AML-193 (cell line): ENCODE data around the gene NUP43.
A peak's percentile ranks its signal among the peaks of the same experiment; 100 is the strongest.
"Not testable (repeated sequence)": the region's sequence is repeated elsewhere in the genome, so short reads cannot be mapped to it uniquely, and the experiment has no call there.

Source experiments
- DNase-seq, 2 experiments: peaks; one replicate each; lab custom pipeline; 2025; lab: John Stamatoyannopoulos, UW

The NUP43 gene

DNA sequence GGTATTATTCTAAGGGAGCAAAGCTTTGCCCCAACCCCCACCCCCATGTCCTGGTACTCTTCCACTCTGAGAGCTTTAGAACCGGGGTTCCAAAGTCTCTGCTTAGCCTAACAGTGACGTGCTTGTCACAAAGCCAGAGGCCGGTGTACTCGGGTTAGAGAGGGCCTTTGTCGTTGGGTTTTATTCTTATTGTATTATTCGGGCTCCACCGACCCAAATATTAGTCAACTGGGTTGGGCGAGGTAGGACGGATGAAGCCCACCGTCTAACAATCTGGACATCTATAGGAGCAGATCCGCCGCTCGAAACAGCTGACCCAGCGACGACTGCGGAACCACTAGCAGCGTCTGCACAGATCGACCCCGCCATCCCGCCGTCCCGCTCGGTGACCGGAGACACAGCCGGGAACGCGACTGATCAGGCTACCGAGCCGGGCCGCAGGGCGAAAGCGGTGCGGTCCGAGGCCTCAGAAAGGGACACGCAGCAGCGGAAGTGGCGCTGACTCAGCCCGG is 2.8 kb upstream of the NUP43 start:
- DNase-seq: not testable (repeated sequence)

DNA sequence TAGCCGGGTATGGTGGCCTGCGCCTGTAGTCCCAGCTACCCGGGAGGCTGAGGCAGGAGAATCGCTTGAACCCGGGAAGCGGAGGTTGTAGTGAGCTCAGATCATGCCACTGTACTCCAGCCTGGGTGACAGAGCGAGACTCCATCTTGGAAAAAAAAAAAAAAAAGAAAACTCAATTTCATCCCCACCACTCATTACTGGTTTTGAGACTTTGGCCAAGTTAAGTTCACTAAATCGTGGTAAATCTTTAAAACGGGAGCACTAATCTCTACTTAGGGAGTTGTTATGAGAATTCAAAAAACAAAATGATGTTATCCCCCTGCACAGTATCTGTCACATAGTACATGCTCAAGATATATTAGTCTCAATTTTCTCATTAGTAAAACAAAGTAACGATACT is 1.1 kb downstream of the NUP43 start:
- DNase-seq: not testable (repeated sequence)

DNA sequence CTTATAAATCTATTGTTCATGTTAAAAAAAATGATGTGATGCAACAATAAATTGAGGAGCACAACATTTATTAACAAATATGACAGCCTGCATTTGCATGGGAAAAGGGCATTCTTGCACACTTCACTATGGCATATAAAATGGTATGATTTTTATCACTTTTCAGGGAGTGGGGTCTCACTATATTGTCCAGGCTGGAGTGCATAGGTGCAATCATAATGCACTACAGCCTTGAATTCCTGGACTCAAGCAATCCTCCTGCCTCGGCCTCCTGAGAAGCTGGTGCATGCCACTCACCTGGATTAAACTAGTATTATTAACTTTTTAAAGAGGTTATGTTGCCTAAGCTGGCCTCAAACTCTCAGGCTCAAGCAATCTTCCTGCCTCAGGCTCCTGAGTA is 11.4 kb downstream of the NUP43 start:
- no peak for DNase-seq

DNA sequence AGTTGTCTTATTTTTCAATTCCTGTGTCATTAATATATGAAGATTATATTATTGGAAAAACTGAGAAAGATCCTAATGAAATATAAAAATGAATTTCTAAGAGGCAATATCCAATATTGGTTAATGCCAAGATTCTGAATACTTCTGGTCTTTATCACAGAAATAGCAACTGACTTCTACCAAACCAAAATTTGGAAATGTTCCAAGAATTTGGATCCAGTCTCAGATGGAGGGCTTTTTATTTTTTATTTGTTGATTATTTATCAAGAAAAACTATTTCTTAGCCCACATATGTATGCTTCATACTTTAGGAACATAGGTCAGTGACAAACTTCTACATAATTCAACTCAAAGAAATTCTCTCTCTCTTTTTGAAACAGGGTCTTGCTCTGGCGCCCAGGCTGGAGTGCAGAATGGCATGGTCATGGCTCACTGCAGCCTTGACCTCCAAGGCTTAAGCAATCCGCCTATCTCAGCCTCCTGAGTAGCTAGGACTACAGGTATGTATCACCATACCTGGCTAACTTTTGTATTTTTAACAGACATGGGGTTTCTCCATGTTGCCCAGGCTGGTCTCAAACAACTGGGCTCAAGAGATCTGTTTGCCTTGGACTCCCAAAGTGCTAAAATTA is 13.1 kb downstream of the NUP43 start:
- no peak for DNase-seq

DNA sequence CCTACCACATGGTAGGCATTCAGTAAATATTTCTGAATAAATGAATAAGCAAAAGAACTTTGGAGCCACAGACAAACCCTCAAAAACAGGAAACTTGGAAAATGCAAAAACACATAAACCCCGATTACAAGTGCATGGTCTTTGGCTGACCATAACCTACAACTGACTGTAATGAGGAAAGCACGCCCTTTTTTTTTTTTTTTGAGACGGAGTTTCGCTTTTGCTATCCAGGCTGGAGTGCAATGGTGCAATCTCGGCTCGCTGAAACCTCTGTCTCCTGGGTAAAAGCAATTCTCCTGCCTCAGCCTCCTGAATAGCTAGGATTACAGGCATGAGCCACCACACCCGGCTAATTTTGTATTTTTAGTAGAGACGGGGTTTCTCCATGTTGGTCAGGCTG is 16.5 kb downstream of the NUP43 start:
- no peak for DNase-seq

DNA sequence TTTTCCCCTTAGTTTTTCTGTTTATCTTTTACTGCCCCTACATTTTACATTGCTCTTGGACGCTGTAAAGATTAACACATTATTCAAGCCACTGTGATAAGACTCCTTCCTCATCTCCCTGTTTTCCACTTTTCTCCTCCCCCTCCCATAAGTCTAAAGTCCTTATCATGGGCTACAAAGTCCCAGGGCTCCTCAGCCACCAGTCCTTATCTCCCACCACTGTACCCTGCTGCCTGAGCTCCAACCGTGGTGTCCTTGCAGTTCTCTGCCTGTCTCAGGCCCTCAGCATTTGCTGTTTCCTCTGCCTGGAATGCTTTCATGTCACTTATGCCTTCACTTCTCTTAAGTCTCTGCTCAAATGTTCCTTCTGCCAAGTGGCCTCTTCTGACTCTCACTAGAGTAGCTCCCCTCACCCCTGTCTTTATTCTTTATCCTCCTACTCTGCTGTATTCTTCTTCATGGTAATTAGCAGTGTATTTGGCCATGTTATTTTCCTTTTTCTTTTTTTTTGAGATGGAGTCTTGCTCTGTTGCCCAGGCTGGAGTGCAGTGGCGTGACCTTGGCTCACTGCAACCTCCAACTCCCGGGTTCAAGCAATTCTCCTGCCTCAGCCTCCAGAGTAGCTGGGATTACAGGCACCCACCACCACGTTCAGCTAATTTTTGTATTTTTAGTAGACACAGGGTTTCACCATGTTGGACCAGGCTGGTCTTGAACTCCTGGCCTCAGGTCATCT is 17.7 kb downstream of the NUP43 start:
- DNase-seq: no peak

DNA sequence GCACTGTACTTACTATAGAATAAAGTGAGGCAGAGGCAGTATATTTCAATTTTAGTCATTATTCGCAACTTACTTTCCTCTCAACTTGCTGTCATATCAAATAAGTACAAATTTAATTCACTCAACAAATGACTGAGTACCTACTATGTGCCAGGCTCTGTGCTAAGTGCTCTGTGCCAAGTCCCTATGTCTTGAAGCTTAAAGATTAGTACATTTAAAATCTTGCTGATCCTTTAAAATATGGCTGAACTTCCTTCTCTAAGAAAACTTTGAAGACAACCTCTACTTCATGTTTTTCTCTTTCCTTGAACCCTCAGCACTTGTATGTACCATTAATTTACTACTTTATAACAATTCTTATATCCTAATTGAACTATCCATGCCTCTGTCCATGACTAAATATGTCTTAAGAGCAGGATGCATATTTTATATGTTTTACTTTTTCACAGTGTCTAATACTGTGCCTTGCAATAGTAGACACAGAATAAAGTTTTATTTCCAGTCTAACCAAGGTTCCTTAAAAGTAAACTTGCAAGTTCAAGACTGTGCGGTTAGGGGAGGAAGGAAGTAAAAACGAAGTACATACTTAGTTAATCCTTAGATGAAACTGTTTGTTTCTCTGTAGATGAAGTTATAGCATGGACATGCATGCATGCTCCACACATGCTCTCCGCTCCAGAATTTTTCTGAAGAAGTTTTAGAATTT is 18.4 kb downstream of the NUP43 start:
- DNase-seq: peak; percentile 83 to 89

DNA sequence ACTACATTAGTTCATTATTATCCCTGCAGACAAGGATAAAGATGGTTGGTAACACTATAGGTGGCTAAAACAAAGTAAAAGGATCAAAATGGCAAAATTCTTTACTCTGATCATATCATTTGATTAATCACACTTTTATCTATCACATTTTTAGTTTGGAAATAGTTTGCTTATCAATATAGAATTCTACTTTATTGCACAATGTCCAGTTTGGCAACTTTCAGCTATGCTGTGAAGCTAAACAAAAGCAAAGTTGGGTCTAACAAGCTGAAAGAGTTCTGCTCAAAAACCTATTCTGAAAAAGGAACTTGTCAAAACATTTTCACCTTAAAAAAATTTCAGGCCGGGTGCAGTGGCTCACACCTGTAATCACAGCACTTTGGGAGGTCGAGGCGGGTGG is 20.5 kb downstream of the NUP43 start:
- no peak for DNase-seq

DNA sequence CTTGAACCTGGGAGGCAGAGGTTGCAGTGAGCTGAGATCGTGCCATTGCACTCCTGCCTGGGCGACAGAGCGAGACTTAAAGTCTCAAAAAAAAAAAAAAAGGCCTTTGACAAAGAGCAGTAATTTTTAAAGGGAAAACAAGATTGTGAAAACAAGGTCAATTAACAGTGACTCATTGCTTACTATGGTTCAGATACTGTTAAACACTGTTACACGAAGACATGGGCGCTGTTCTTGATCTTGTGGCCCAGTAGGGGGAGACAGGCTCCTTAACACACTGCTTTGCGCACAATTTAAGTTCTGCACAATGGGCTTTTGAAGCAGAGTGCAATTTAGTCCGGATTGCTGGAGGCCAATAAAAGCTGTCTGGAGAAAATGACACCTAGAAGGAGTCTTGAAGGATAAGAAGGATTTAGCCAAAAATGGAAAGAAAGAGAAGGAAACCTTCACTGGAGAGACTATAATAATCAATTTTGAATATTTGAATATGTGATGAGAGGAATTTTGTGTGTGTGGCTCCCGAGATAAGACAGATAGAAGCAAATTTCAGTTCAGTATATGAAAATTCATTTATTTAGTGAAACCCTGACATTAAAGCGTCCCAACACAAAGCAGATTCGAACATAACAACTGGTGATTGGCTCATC is 22.4 kb downstream of the NUP43 start:
- DNase-seq: peak; percentile 77 to 86

DNA sequence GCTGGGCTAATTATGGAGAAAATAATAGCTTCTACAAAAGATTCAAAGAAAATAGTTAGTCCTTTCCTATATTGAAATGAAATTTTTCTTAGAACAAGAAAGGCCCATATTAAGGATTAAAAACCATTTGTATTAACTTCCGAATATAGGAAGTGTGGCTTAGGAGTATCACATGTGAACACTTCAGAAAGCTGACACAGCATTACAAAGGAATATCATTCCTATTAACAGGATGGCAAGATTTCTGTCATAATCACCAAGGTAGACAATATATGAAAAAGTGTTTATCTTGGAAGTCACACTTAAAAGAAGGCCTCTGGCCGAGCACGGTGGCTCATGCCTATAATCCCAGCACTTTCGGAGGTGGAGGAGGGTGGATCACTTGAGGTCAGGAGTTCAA is 23.1 kb downstream of the NUP43 start:
- no peak for DNase-seq

DNA sequence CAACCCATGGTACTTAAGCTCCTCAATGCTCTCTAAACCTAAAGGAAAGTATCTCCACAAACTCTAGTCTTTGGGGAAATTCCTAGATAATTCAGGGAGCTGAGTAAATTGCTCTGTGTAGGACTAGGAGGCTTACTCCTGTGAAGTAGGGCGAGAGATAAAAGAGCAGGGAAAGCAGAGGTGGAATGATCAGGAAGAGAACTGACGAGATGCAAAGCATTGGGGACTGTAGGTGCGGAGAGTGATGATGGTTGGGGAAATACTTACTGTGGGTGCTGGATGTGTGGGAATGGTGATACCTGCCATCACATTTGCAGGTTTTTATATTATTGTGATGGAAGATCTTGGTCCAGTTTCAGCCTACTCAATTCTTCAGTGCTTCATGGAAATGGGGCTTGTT is 26.8 kb downstream of the NUP43 start:
- no peak for DNase-seq

DNA sequence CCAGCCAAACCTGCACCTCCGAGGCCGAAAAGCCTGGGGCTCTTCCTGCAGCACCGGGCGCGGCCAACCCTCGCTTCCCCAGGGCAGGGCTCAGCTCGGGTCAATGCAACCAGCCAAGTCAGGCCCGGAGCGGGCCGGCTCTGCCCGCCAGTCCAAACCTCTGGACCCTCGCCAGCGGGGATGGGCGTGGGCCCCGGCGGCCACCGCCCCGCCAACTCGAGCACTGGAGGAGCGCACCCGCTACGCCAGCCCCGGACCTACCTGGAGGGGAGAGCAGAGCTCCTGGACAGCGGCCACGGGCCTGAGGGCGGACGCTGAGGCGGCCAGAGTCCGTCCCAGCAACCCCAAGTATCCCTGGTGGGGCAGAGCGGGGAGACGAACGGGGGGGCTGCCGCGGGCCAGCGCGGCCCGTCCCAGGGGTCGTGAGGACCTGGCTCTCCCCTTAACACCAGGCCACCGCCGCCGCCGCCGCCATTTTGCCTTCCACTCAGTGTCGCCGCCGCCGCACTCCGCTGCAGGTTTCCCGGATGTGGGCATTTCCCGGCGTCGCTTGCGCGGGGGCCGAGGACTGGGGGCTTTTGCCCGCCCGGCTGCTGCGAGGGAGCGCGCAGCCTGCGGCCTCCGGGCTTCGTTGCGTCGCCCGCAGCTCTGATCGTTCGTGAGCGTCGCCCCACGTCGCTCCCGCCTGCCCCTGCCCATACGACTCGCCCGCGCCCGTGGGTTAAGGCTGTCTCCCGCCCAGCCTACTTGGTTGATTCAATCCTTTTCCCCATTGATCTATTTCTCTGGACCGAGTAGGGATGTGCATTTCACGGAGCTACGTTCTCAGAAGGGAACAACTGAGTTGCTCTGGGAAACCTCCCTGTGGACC is 28.5 kb downstream of the NUP43 start, which contains the start of gene LATS1:
Gene LATS1, minus strand, starts transcription at position 514 of the 871 bp plus-strand sequence. CDS start 15,975 bp downstream, outside the sequence.
- peak; percentile 81 to 85 for DNase-seq

DNA sequence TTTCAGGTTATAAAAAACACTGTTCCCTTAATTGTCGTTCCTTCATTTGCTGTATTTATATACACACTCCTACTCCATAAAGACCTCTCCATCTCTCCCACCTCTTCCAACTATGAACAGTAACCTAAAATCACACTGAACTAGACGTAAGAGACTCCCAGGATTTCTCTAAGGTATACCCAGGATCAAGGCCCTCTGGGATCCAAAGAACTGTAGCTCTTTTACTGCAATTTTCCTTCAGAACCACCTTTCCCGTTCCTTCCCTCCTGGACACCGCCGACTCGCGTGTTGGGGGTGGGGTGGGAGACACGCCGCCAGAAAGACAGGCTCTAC is 29.1 kb downstream of the NUP43 start:
- DNase-seq: no peak

DNA sequence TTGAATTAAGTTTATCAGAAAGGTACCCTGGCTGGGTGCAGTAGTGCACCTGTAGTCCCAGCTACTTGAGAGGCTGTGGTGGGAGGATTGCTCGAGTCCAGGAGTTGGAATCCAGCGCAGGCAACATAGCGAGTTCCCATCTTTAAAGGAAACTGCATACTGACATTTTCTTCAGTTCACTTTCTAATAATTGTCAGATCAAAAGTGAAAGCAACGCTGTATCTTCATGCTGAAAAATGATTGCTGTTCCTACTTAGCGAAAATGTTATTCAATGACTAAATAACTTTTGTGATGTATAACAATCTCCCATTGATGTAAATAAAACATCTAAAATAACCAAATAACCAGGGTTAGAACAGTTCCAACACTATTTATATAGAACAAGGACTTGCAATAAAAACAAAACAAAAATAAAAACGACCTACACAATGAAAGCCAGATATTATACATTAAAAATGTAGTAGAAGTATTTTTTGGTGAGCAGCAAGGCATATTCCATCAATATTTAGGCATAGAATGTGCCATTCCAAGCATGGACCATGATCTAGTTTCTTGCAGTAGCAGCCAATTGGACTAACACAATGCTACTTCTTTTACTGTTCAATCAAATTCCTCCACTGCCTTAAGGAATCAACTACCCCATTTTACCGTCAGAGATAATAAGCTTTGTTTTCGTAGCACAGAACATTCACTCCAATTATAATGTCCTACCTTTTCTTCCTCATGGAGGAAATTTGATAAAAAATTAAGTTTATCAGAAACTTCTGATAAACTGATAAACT is 30.0 kb downstream of the NUP43 start:
- DNase-seq: no peak

DNA sequence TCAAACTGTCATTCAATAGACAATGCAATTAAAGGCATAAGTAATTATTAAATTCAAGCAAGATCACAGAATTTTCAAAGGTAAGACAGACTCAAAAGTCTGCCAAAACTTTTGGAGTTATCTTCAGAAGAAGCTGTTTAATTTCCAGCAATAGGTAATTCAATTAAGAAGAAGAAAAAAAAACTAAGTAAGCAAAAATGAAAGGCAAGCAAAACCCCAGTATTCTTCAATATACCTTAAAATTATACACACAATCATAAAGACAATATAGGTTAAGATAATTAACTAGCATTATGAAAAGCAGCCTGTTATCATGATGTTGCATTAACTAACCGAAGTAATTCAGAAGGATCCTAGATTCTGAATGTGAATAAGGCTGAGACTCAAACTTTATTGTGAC is 31.9 kb downstream of the NUP43 start:
- no peak for DNase-seq

DNA sequence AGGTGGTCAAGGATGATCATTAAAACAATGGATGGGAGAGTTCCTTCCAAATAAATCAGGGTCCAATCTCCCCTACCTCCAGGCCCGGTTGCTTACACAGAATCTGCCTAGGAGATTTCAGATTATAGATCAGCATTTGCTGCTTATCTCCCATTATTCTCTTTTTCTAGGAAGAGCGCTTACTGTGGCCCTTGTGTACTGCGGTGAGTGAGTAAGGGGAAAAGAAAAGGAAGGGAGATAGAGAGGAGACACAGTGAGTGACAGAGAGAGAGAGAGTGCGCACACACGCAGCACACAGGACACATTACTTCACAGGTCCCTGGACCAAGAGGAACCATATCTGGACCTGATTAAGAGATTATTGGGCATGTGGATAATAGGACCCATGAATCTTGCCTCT is 34.6 kb downstream of the NUP43 start:
- no peak for DNase-seq

DNA sequence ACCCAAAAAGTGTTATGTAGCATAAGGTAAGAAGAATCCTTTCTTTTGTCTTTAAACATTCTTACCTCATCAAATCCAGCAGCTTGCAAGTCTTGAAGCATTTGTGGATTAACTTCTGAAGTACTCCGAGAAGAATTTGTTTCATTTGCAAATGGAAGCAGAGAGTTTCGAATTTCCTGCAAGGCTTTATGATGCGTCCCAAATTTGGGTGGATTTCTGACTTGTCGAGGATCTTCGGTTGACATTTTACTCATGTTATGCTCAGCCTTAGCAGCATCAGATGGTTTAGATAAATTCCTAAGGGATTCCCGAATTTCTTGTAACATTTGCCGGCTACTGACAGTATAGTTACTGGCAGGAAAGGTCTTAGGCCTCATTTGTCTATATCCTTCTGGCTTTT is 44.6 kb downstream of the NUP43 start:
- DNase-seq: no peak

DNA sequence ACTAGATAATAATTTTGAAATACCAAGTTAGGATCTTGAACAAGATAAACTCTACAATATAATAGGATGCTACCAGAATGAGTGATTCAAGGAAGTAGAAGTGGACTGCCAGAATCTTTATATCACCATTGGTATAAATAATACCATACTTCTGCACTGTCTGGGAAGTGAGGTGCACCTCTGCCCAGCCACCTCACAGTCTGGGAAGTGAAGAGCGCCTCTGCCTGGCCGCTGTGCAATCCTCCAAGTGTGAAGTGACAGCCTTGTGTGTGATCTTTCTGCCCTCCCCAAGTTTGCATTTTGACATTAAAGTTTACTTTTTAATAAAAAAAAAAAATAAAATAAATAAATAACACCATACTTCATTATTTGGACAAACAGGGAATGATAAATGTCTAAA is 47.2 kb downstream of the NUP43 start:
- no peak for DNase-seq

DNA sequence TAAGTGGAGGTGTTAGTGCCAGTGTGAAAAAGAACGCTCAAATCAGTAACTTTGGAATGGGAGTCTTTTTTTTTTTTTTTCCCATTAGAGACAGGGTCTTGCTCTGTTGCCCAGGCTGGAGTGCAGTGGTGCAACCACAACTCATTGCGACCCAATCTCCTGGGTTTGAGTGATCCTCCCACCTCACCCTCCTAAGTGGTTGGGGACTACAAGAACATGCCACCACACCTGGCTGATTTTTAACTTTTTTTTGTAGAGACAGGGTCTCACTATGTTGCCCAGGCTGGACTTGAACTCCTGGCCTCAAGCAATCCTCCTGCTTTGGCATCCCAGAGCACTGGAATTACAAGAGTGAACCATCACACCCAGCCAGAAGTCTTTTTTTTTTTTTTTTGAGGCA is 48.2 kb downstream of the NUP43 start:
- no peak for DNase-seq

DNA sequence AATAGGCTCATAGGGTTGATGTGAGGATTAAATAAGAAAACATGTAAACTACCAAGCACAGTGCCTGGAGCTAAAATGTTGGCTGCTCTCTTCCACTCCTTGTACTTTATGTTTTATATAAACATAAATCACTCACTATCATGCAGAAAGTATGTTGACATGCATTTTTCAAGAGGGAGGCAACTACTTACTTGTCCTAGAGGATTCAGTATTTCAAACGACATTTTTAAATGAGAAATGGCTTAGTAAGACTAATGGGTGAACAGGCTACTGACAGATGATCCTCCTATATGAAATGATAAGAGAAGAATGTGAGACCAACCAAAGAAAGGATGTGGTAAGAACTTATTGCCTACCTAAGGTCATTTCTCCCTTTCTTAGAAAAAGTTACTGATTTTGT is 49.4 kb downstream of the NUP43 start:
- DNase-seq: no peak

DNA sequence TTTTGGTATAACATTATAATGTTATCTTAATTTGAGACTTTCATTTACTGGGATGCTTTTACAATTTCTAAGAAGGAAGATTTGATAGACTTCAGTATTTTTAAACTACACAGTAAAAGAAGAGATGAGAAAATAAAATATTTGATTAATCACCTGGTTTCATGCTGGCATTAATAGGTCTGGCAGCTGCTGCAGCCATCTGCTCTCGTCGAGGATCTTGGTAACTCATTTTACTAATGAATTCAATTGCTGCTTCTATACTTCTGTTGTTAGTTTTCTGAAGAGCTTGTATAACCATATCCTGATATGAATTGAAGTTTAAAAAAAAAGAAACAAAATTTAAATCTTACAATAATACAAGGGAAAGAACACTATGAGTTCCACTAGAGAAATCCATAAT is 51.4 kb downstream of the NUP43 start:
- no peak for DNase-seq
